Hematopoietic multipotent progenitor cell treated with erythropoietin and hydrocortisone succinate and interleukin-3 and kit ligand, for 17 days (in vitro differentiated cells): ENCODE measurements around the gene STK32B.
A peak's percentile ranks its signal among the peaks of the same experiment; 100 is the strongest.
"Not testable (repeated sequence)": the region's sequence is repeated elsewhere in the genome, so short reads cannot be mapped to it uniquely, and the experiment has no call there.

Source experiments
- DNase-seq: peaks from one replicate; pipeline ENCODE4 v3.0.0-alpha.2; 2015; ENCODE audit warnings: low spot score

STK32B gene

DNA sequence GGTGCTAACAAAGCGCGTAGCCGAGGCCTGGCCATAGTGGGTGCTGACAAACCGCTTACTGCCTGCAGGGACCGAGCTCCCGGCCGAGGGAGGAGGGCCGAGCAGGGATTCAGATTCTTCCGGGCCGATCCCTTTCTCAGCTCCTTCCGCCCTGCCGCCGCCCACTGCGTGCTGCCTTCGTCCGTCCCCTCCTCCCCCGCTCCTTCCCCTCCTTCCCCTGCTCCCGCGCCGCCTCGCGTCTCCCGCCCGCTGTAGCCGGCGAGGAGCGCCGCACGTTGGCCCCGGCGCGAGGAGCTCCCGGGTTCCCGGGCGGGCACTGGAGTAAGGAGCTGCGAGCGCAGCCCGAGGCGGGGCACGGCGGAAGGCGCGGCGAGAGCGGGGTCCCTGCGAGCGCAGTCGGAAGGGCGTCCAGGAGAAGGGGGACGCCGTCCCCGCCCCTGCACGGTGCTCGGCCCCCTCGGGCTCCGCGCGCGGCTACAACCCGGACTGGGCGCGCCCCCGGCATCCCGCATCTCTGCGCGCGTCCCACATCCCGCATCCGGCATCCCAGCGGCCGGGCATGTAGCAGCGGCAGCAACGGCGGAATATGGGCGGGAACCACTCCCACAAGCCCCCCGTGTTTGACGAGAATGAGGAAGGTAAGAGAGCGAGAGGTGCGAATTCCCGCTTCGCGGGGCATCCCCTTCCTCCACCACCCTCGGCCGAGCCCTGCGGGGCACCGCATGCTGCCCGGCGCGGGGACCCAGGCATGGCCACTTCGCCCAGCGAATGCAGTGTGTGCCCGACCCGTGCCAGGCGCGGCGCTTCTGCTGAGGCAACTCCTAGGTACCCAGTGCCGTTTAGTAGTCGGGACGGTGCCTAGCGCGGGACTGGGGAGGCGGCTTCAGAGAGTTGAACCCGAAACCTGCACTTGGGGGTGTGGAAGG is at the start of gene STK32B:
STK32B (plus strand) TSS at position 203 of the 926 bp plus-strand sequence.
- no peak for DNase-seq

DNA sequence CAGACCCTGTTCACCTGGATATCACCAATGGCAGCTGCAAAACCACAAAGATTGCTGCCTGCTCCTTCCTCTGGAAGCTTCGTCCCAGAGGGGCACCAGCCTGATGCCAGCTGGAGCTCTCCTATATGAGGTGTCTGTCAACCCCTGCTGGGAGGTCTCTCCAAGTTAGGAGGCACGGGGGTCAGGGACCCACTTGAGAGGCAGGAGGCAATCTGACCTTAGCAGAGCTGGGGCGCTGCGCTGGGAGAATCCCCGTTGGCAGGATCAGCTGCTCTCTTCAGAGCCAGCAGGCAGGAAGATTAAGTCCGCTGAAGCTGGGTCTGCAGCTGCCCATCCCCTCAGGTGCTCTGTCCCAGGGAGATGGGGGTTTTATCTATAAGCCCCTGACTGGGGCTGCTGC is 49.6 kb upstream of the STK32B start:
- DNase-seq = not testable (repeated sequence)

DNA sequence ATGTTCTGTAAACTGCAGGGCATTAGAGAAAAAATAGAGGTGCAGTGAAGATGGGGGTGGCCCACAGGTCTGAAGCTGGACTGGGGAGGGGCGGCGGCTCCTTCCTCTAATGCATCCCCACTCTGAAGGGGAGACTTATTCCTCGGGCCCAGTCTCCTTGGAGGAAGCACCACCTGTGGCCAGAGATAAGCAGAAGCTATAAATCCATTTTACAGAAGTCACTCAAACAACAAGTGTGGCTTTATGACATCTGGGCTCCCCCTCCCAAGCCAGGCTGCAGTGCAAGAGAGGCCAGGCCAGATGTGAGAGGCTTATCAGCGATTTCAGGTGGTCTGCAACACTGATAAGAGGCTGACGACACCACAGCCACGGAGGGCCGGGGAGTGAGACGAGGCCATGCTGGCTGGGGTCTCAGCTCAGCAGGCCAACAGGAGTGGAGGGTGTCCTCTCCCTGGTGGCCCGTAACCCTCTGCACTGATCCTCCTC is 47.9 kb upstream of the STK32B start:
- DNase-seq = peak; percentile 34

DNA sequence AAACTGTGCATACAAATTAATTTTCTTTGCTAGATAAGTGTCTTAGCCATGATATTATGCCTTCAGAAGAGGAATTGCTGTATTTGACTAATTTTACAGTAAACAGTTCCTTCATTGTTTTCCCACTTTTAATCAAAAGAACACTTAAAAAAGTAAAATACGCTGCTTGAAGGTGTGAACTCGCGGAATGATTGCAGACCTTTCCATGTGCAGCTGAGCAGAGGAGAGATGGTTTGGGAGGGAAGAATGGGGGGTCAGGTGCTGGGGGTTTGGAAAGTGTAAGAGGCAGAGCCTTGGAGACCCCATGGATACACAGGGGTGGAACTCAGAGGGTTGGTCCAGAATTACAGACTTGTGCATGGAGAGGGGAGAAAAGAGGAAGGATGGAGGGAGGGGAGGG is 47.4 kb upstream of the STK32B start:
- no peak for DNase-seq

DNA sequence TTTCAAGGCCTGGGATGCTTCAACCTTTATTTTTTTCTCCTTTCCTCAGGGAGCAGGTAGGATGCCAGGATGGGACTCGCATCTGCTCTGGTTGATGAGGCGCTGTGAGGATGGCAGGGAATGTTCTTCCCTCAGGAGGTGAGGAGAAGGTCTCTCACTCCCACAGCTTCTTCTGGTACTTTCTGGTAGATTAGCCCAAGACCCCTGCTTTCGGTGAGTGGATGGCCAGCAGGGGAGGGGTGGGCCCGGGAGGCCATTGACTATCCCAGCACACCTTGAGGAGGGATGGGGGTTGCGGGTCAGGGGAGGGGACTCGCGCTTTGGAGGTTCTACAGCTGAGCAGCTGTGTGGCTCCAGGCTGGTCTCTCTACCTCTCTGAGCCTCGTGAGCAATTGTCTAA is 46.8 kb upstream of the STK32B start:
- no peak for DNase-seq

DNA sequence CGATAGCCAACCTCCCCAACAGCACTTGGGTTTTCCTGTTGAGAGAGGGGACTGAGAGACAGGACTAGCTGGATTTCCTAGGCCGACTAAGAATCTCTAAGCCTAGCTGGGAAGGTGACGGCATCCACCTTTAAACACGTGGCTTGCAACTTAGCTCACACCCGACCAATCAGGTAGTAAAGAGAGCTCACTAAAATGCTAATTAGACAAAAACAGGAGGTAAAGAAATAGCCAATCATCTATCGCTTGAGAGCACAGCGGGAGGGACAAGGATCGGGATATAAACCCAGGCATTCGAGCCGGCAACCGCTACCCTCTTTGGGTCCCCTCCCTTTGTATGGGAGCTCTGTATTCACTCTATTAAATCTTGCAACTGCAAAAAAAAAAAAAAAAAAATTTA is 44.3 kb upstream of the STK32B start:
- not testable (repeated sequence) for DNase-seq

DNA sequence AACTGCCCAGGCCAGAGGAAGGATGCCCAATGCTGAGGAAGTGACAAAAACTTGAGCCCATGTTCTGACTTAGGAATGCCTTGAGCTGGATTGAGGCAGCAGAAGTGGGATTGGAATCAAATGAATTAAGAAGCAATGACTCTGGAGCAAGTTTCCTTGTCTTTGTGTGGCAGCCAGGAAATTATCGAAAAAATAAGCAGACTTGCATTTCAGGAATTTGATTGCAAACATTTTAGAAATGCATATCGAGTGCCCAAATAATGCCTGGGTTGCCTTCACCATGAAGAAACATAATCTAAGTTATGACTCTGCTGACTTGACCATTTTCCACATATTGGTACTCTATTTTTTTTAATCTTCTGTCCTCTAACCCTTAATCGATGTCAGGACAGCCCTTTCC is 41.5 kb upstream of the STK32B start:
- DNase-seq = no peak

DNA sequence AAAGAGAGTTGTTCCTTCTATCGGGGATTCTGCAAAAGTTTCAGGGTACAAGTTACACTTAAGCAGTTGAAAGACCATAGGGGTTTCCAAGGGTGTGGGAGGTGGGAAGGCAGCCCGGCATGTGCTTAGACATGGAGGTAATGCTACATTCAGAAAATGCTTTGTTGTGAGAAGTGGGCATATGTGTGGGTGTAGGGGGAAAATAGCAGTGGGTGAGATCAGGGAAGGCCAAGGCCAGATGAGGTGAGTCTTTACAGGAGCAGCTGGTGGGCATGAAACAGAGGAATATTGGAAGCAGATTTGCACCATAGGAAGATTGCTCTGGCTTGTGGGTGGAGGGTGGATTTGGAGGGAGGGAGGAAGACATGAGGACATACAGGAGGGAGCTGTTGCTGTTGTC is 40.3 kb upstream of the STK32B start:
- no peak for DNase-seq

DNA sequence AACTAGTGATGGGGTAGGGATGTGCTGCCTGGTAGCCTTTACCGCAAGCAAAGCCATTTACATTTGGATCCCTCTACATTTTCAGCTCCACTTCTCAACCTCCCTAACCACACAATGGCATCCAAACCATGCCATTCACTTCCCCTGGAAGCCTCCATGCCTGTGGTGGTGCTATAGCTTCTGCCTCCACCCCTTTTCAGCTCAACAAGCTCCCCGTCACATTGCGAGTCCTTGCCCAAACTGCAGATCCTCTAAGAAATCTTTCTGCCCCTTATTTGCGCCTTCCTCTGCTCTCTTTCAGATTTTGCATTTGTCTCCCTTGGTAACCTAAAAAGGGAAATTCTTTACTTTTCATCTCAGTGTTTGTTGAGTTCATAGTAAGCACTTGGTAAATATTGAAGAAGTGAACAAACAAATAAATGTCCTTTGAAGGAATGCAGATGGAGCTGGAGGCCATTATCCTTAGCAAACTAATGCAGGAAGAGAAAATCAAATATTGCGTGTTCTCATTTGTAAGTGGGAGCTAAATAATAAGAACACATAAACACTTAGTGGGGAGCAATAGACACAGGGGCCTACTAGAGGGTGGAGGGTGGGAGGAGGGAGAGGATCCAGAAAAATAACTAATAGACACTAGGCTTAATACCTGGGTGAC is 38.9 kb upstream of the STK32B start:
- DNase-seq = no peak

DNA sequence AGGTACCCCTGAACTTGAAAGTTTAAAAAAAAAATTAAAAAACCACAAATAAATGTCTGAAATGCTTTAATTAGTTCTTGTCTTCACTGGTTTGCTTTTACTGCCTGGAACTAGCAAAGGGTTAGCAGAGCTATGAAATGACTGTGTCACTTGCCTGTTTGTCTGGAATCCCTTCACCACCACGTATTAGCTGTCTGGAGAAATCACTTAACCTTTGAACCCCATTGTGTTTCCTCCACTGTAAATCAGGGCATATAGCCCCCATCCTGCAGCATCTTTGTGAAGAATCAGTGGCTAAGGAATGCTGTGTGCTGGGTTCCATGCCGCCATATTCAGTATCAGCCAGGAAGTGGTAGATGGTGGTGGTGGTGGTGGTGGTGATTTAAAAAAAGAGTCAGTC is 38.3 kb upstream of the STK32B start:
- no peak for DNase-seq

DNA sequence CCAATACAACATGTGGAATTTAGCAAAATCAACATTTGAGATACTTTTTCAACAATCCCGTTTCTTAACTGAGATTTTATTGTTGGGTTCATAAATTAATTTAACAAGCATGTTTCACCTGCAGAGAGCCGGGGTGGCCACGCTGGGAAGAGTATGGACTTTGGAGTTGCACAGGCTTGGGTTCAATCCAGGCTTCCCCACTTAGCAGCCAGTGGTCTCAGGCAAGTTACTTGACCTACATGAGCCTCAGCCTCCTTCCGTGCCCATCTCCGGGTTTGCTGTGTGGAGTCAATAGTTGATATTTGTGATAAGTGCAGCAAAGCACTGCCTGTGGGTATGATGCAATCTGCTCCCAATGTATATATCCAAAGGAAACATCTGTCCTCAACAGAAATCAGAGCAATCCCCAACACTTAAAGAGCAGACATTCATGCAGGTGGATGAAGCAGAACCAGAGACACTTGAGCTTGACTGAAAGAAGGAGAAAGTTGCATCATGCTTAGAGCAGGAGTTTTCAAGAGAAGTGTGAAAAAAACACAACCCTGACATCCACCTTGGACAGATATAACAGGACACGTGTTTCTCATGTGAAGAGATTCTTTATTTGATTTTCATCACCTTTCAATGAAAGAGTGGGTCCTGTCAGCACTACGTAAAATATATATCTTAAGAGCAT is 37.1 kb upstream of the STK32B start:
- DNase-seq = no peak

DNA sequence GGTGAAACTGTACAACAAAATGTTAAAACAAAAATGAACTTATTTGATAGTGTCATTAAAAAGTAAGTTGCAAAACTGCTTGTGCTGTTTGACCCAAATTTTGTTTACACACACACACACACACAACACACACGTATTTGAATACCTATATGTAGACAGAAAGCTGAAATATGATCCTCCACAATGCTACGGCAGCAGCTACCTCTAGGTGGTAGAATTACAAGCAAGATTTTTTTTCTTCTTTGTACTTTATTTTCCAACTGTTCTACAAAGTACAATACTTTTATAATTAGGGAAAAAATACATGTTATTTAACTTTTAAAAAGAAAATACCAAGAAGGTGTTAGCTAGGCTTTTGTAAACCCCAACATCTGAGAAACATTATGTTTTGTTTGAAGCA is 33.2 kb upstream of the STK32B start:
- DNase-seq = no peak

DNA sequence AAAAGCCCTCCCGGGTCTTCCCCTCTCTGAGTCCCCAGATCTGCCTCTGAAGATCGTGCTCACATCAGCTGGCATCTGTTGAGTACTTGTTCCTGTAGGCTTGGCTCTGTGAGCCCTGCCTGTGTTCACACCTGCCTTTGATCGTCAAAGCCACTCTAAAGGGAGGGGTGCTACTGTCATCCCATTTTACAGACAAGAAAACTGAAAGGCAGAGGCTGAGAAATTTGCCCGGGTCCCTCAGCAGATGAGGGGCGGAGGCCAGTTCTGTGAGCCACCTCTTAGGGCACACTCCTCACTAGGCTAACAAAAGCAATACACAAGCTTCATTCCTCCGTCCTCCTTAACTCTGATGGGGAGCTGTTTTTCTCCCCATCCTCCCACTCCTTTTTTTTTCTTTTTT is 32.7 kb upstream of the STK32B start:
- DNase-seq = no peak

DNA sequence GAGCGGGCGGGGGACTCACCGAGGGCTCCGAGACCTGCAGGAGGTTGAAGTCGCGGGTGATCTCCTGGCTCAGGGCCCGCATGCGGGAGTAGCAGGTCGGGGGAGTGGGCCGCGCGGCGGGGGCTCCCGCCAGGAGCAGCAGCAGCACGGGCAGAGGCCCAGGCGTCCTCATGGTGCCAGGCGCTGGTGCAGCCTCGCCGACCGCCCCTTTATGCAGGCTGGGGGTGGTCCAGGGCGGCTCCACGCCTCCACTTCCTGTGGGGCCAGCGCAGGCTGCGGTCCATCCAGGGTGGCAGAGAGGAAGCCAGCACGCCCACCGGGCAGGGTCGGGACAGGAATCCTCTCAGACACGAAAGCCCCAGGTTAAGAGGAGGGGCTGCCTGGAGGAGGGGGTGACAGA is 32.0 kb upstream of the STK32B start, which contains the start of gene CYTL1:
CYTL1 (minus strand) TSS at position 185 of the 400 bp plus-strand sequence; CDS start at position 172, 13 bp downstream.
- DNase-seq = no peak

DNA sequence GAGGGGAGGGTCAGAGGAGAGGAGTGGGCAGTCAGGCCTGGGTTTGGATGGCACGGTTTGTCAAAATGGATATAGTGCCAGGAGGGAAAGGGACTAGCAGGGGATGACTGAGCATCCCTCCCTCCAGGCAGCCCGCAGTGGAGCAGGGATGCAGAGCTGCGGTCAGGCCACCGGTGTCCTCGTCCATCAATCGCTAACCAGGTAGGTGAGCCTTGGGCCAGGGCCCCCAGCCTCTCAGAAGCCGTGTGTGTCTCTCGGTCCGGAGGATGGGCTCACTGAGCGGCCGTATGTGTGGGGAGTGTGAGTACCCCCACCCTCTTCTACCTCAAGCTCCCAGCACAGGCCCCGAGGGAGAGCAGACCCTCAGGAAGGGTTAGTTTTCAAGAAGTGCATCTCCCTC is 31.5 kb upstream of the STK32B start:
- no peak for DNase-seq

DNA sequence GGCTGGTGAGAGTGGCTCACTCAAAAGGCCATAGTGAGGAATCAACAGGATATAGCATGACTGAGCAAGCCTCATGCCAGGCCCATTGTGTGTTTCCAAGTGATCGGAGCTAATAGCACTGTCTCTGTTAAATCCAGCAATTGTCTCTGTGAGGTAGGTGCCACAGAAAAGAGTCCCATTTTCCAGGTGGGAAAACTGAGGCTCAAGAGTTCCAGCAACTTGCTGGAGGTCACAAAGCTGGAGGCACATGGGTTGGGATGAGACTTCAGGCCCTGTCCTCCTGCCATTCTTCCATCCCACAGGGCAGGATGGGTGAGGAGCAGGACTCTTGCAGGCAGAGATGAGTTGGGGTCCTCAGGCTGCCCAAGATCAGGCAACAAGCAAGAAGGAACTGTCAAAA is 30.9 kb upstream of the STK32B start:
- DNase-seq = no peak

DNA sequence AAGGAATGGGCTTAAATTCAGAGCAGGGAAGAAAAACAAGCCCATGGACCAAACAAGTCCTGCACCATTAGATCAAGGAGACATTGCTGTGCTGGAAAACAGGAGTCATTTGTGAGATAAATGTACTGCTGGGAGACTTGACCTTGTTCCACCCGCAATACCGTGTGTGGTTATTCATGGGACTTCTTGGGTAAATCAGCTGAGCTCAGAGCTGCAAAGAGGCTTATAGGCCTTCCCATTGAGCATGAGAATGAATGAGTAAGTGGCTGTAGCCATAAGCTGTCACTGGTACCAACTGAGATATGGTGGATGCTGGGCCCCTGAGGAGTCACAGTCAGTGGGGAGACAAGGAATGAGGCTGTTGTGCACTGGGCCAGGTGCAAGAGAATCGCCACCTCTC is 29.7 kb upstream of the STK32B start:
- DNase-seq = no peak

DNA sequence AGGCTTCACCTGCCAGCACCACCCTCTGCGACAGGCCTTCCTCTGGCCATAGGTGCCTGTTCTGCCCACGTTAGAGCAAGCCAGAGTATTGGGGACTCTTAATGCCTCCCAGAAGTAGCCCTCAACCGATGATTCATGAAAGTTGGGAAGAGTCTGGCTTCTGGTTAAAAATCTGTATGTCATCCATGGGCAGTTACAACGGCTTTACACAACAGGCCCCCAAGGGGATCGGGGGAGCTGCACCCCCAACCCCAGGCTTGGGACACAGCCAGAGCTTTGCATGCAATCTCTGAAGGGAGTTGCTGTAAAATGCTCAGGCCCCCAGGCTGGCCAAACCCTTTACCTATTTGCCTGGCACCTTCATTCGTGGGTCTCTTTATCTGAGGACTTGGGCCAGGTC is 26.6 kb upstream of the STK32B start:
- no peak for DNase-seq

DNA sequence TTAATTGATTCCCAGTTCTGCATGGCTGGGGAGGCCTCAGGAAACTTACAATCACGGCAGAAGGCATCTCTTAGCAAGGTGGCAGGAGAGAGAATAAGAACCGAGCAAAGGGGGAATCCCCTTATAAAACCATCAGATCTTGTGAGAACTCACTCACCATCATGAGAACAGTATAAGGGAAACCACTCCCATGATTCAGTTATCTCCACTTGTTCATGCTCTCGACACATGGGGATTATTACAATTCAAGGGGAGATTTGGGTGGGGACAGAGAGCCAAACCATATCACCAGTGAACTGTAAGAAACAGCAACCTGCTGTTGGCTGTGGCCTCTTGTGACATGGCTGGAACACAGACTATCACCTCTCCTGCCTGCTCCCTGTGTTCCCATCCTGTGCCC is 24.9 kb upstream of the STK32B start:
- no peak for DNase-seq

DNA sequence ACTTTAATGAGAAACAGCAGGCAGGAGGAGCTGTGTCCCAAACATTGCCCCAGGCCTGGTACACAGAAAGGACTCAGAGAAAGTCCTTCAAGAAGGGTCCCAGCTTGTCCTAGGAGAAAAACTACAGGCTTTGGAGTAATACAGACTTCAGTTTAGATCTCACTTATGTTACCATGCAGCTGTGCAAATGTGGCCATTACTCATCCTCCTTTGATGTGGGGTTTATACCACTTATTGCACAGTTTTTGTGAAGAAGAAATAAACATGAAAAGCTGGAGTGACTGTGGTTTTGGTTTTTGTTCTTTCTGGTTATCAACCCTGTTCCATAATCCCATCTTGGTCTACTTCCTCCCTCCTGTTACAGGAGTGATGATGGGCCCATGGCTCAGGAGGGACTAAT is 23.9 kb upstream of the STK32B start:
- DNase-seq = no peak

DNA sequence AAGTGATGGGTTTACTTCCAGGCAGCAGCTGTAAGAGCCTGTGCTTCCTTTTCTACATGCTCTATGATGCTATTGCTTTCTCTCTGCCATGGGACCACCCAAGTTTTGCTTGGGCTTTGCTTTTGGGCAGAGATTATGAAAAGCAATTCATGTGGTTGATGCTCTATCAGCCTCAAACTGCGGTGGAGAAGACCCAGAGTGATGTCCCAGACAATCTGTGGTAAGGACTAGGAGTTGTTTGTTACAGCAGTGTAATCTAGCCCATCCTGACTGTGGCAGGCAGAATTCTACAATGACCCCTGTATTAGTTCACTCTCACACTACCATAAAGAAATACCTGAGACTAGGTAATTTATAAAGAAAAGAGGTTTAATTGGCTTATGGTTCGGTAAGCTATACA is 22.8 kb upstream of the STK32B start:
- no peak for DNase-seq

DNA sequence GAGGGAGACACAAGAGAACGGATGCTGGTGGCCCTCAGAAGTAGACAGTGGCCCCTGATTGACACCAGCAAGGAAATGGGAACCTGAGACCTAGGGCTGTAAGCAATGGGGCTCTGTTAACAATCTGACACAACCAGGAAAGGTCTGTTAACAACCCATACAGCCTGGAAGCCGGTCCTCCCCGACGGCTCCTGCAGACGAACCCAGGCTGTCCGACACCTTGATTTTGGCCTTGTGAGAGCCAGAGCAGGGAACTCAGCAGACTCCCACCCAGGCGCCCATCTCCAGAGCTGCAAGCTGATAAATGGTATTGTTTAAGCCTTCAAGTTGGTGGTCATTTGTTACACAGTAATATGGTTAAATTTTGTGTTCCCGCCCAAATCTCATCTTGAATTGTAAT is 21.8 kb upstream of the STK32B start:
- no peak for DNase-seq

DNA sequence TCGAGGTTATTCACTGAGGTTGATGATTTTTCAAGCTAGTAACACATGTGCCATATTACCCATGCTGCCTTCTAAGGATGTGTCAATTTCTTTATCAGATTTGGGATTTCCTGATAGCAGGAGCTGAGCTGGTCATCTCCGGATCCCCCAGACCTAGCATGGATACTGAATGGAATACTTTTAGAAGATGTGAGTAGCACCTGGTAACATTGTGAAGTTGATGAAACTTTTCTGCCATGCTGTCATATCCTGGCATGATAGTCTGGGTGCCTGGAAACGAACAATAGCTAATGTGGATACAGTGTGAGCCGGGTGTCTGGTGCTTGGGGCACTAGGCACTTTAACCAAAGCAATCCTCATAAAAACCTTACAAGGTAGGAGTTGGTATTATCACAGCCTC is 21.1 kb upstream of the STK32B start:
- DNase-seq = no peak
